Caco-2 (cell line): ENCODE data around the gene FES. TPM values are rescaled to one million over a fixed set of nuclear protein-coding genes. Genes with fewer than 3 reads are reported as not detected.

Experiments
- BruUV-seq: library from RNA; stranded (reverse); fragments of 400-500 nt; replicated peaks from 2 replicates; lab custom pipeline; 2021; lab: Mats Ljungman, UMichigan
- CTCF ChIA-PET: fragments of 300-600 bp; sonication (Branson Sonifier 250); formaldehyde crosslinking; loops from one replicate; lab custom pipeline; 2022; ENCODE audit warnings: antibody characterized with exemption; lab: Charles Lee
- POLR2A ChIA-PET: fragments of 300-600 bp; sonication (Branson Sonifier 250); formaldehyde crosslinking; loops from one replicate; lab custom pipeline; 2022; ENCODE audit warnings: antibody characterized with exemption; lab: Charles Lee
- DNase-seq, 2 experiments: peaks; one replicate each; pipeline versions ENCODE4 v3.0.0 to v3.0.0-alpha.2; 2020 to 2022
- H3K27me3 ChIP-seq: replicated peaks from 2 replicates; pipeline ENCODE4 v1.6.0; 2011; ENCODE audit warnings: low read length; ENCODE audit not compliant: control insufficient read depth, insufficient read depth
- H3K36me3 ChIP-seq: 2 replicates; pipeline ENCODE4 v1.5.1; 2011; ENCODE audit warnings: low read length; ENCODE audit not compliant: control insufficient read depth, insufficient read depth
- H3K4me1 ChIP-seq: fragments of 250-450 bp; sonication (Bioruptor Pico); 2 replicates; pipeline ENCODE4 v1.5.1; 2020; ENCODE audit warnings: mild to moderate bottlenecking
- H3K4me3 ChIP-seq: 2 replicates; pipeline ENCODE4 v1.5.1; 2011; ENCODE audit warnings: low read depth, mild to moderate bottlenecking, control low read depth, low read length
- H3K9me3 ChIP-seq: fragments of 250-450 bp; sonication (Bioruptor Pico); 2 replicates; pipeline ENCODE4 v1.5.1; 2020; ENCODE audit warnings: mild to moderate bottlenecking, moderate library complexity
- H3K27ac Mint-ChIP-seq: one replicate; pipeline ENCODE4 v1.8.0; 2022; ENCODE audit warnings: mixed read lengths; ENCODE audit not compliant: unreplicated experiment
- H3K27me3 Mint-ChIP-seq: one replicate; pipeline ENCODE4 v1.8.0; 2022; ENCODE audit warnings: mixed read lengths; ENCODE audit not compliant: insufficient read depth, unreplicated experiment
- H3K36me3 Mint-ChIP-seq: one replicate; pipeline ENCODE4 v1.8.0; 2022; ENCODE audit warnings: mild to moderate bottlenecking, mixed read lengths; ENCODE audit not compliant: insufficient read depth, unreplicated experiment
- H3K4me1 Mint-ChIP-seq: one replicate; pipeline ENCODE4 v1.8.0; 2022; ENCODE audit warnings: low read depth, mixed read lengths; ENCODE audit not compliant: unreplicated experiment
- H3K4me3 Mint-ChIP-seq: one replicate; pipeline ENCODE4 v1.8.0; 2022; ENCODE audit warnings: mild to moderate bottlenecking, moderate library complexity, mixed read lengths; ENCODE audit not compliant: unreplicated experiment
- H3K9me3 Mint-ChIP-seq: one replicate; pipeline ENCODE4 v1.8.0; 2022; ENCODE audit warnings: mixed read lengths; ENCODE audit not compliant: unreplicated experiment
- intact Hi-C: fragments of 100-400 bp; cut with micrococcal nuclease; formaldehyde crosslinking; loops from one replicate; pipeline ENCODE4 v1.10.0; 2022; ENCODE audit not compliant: unreplicated experiment
- total RNA-seq: library from RNA; stranded (reverse); gene quantifications from 2 replicates; pipeline ENCODE4 v1.2.3, GENCODE V29; 2022
- TF ChIP-seq, protein P1 (sequence below), 2 experiments: fragments of 200-600 bp in 1 of 2; IDR thresholded peaks; 1 replicate in 1 of 2; 2 replicates in 1 of 2; pipeline versions ENCODE4 v1.5.1 to v1.8.0; 2011 to 2022; ENCODE audit warnings: antibody characterized with exemption in 1 of 2, control low read depth in 1 of 2, inconsistent platforms in 1 of 2, low read depth in 1 of 2, low read length in 1 of 2, mild to moderate bottlenecking in 1 of 2, moderate library complexity in 1 of 2; ENCODE audit not compliant: insufficient read depth in 1 of 2, severe bottlenecking in 1 of 2, unreplicated experiment in 1 of 2

Gene FES
- total RNA-seq, 1 experiment from 2014 or later = 1.7 TPM

DNA sequence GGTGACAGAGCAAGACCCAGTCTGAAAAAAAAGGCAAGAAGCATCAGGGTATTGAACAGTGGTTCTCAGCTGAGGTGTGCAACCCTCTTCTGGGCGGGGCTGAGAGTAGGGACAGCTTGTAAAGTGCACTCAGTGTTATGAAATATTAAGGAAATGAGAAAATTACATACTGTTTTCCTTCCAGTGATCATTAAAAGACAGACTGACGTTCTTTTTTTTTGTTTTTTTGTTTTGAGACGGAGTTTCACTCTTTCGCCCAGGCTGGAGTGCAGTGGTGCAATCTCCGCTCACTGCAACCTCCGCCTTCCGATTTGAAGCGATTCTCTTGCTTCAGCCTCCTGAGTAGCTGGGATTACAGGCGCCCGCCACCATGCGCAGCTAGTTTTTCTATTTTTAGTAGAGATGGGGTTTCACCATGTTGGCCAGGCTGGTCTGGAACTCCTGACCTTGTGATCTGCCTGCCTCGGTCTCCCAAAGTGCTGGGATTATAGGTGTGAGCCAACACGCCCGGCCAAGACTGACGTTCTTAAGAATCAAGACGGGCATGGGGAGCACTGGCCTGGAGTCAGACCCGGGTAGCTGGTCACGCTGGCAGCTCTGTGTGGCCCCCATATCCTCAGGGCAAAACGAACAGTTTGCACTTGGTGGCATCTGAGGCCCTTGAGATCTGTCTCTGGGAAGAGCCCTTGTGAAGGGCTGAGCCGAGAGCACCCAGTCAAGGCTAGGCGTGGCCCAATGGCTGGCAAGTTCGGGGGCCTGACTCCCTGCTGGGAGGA lies 30.2 kb downstream of the FES start:
- BruUV-seq = no TSS peak
- no peak for DNase-seq
- ChIA-PET CTCF (no interaction called here), POLR2A (no interaction called here)
- Mint-ChIP-seq H3K27ac (no peak overlapping the region), H3K4me1 (no peaks in the 10 kb centered on the region), H3K9me3 (no peaks in the 10 kb centered on the region), H3K4me3 (no peak overlapping the region), H3K27me3 (no peaks in the 10 kb centered on the region), H3K36me3 (peaks cover 21% of the 10 kb centered on the region)
- intact Hi-C loops = no loop called here
- Histone ChIP-seq H3K4me3 (no peak overlapping the region), H3K4me1 (no peaks in the 10 kb centered on the region), H3K27me3 (no peaks in the 10 kb centered on the region), H3K9me3 (no peaks in the 10 kb centered on the region), H3K36me3 (no peaks in the 10 kb centered on the region)
- TF ChIP-seq, protein P1, sequence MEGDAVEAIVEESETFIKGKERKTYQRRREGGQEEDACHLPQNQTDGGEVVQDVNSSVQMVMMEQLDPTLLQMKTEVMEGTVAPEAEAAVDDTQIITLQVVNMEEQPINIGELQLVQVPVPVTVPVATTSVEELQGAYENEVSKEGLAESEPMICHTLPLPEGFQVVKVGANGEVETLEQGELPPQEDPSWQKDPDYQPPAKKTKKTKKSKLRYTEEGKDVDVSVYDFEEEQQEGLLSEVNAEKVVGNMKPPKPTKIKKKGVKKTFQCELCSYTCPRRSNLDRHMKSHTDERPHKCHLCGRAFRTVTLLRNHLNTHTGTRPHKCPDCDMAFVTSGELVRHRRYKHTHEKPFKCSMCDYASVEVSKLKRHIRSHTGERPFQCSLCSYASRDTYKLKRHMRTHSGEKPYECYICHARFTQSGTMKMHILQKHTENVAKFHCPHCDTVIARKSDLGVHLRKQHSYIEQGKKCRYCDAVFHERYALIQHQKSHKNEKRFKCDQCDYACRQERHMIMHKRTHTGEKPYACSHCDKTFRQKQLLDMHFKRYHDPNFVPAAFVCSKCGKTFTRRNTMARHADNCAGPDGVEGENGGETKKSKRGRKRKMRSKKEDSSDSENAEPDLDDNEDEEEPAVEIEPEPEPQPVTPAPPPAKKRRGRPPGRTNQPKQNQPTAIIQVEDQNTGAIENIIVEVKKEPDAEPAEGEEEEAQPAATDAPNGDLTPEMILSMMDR (IDR thresholded peaks at IDR 0.05; ENCODE audit: insufficient read depth in 1 of 2, low read depth in 1 of 2, low read length in 1 of 2, severe bottlenecking in 1 of 2, unreplicated experiment in 1 of 2) = no peak

DNA sequence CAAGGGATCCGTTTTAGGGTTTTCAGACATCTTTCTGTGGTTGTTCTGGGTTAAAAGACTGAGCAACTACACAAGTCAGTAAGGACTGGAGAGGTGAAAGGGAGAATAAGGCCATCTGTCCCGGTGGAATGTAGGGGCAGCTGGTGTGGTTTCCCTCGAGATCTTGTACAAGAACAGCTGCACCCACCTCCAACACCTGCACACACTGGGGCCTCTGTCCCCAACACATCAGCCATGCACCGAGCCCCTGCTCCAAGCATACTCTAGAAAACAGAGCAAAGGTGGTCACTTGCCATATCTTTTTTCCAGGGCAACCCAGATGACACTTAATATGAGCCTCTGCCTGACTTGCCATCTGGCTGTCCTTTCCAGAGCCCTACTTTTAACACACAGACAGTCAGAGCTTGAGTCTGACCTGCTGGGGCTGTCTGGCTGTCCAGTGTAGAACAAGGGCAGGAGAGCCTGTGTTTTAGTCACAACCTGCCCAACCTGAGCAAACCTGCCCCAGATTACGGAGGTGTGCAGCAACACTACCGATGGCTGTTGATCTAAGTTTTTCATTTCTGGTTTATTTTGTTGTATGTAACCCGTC lies 31.0 kb downstream of the FES start:
- TF ChIP-seq, protein P1 (IDR thresholded peaks at IDR 0.05; ENCODE audit: insufficient read depth in 1 of 2, low read depth in 1 of 2, low read length in 1 of 2, severe bottlenecking in 1 of 2, unreplicated experiment in 1 of 2) = no peak
- no peaks in the 10 kb centered on the region for H3K4me1 Mint-ChIP-seq
- no peaks in the 10 kb centered on the region for H3K4me1 ChIP-seq
- no peaks in the 10 kb centered on the region for H3K36me3 ChIP-seq
- DNase-seq = no peak
- no peaks in the 10 kb centered on the region for H3K9me3 Mint-ChIP-seq
- BruUV-seq = no TSS peak
- no peaks in the 10 kb centered on the region for H3K27me3 ChIP-seq
- POLR2A ChIA-PET = no interaction called here
- CTCF ChIA-PET = no interaction called here
- H3K4me3 Mint-ChIP-seq = no peak overlapping the region
- H3K36me3 Mint-ChIP-seq = peaks cover 21% of the 10 kb centered on the region
- no peaks in the 10 kb centered on the region for H3K27me3 Mint-ChIP-seq
- intact Hi-C loops = no loop called here
- no peaks in the 10 kb centered on the region for H3K9me3 ChIP-seq
- no peak overlapping the region for H3K27ac Mint-ChIP-seq
- no peak overlapping the region for H3K4me3 ChIP-seq

DNA sequence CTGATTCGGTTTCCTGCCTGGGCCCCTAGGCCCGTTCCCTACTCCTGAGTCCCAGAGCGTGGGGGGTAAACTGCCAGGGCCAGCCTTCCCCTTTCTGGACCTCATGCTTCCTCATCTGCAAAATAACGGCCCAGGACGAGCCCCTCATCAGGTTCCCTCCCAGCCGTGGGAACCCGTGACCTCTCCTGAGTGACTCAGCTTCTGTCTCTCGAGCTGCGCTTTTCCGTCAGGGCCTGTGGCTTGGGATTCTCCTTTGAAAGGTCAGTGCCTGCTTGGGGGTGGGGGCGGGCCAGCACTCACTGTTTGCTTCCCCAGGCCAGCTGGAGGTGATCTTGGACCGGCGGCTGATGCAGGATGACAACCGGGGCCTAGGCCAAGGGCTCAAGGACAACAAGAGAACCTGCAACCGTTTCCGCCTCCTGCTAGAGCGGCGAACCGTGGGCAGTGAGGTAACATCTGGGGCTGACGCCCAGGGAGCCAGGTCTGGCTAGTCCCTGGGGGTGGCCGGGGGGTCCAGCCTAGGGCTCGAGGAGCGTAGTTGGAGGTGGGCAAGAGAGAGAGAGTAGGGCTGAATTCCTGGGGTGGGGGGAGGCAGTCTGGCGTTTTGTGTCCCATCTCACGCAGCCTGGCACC lies 31.6 kb downstream of the FES start:
- POLR2A ChIA-PET = no interaction called here
- Histone ChIP-seq H3K4me1 (no peaks in the 10 kb centered on the region), H3K9me3 (no peaks in the 10 kb centered on the region), H3K27me3 (no peaks in the 10 kb centered on the region), H3K36me3 (no peaks in the 10 kb centered on the region), H3K4me3 (no peak overlapping the region)
- CTCF ChIA-PET = no interaction called here
- no peak for DNase-seq
- Mint-ChIP-seq H3K36me3 (peaks cover 23% of the 10 kb centered on the region), H3K27me3 (no peaks in the 10 kb centered on the region), H3K9me3 (no peaks in the 10 kb centered on the region), H3K4me3 (no peak overlapping the region), H3K4me1 (no peaks in the 10 kb centered on the region), H3K27ac (no peak overlapping the region)
- TF ChIP-seq, protein P1 (IDR thresholded peaks at IDR 0.05; ENCODE audit: insufficient read depth in 1 of 2, low read depth in 1 of 2, low read length in 1 of 2, severe bottlenecking in 1 of 2, unreplicated experiment in 1 of 2) = no peak
- intact Hi-C loops = no loop called here
- BruUV-seq = no TSS peak
